Activated gamma-delta T cell treated with Interleukin-2 at 50 U/mL for 16 hours (primary cell): ENCODE data around the gene CNGA2.
"Not testable (repeated sequence)": the region's sequence is repeated elsewhere in the genome, so short reads cannot be mapped to it uniquely, and the experiment has no call there.

Source experiments
- DNase-seq: peaks from one replicate; pipeline ENCODE4 v3.0.0-alpha.2; 2020

Gene CNGA2

GRCh38 chrX:151734446-151734845 lies at the start of gene CNGA2:
Gene CNGA2, plus strand, starts transcription at chrX:151734746. Its CDS starts 3,738 bp downstream, at chrX:151738484.
- DNase-seq = no peak

- no peak for DNase-seq
Observed at GRCh38 chrX:151687635-151688034, 46.9 kb upstream of the CNGA2 start.

GRCh38 chrX:151688695-151689094 lies 45.9 kb upstream of the CNGA2 start:
- DNase-seq = no peak

GRCh38 chrX:151692825-151693224 lies 41.7 kb upstream of the CNGA2 start:
- DNase-seq = no peak

- no peak for DNase-seq
Observed at GRCh38 chrX:151694121-151694520, 40.4 kb upstream of the CNGA2 start.

GRCh38 chrX:151694661-151695582 lies 39.6 kb upstream of the CNGA2 start, which contains the start of gene PRRG3:
Gene PRRG3, plus strand, starts transcription at chrX:151695458. Its CDS starts 3,357 bp downstream, at chrX:151698815.
- no peak for DNase-seq

- no peak for DNase-seq
Observed at GRCh38 chrX:151695583-151696340, 38.8 kb upstream of the CNGA2 start.

GRCh38 chrX:151697082-151697481 lies 37.5 kb upstream of the CNGA2 start:
- not testable (repeated sequence) for DNase-seq

GRCh38 chrX:151697522-151697921 lies 37.0 kb upstream of the CNGA2 start:
- DNase-seq = no peak

GRCh38 chrX:151698485-151698884 lies 36.1 kb upstream of the CNGA2 start:
- no peak for DNase-seq

GRCh38 chrX:151699746-151700145 lies 34.8 kb upstream of the CNGA2 start:
- no peak for DNase-seq

GRCh38 chrX:151700581-151700980 lies 34.0 kb upstream of the CNGA2 start:
- no peak for DNase-seq

GRCh38 chrX:151701071-151701470 lies 33.5 kb upstream of the CNGA2 start:
- DNase-seq = no peak

GRCh38 chrX:151701531-151701930 lies 33.0 kb upstream of the CNGA2 start:
- no peak for DNase-seq

GRCh38 chrX:151702026-151702714 lies 32.4 kb upstream of the CNGA2 start:
- DNase-seq = no peak

- DNase-seq = no peak
Observed at GRCh38 chrX:151702741-151703340, 31.7 kb upstream of the CNGA2 start.

GRCh38 chrX:151703487-151703886 lies 31.1 kb upstream of the CNGA2 start:
- DNase-seq = no peak

GRCh38 chrX:151704041-151704663 lies 30.4 kb upstream of the CNGA2 start:
- DNase-seq = no peak

- no peak for DNase-seq
Observed at GRCh38 chrX:151708821-151709220, 25.7 kb upstream of the CNGA2 start.

GRCh38 chrX:151710457-151710856 lies 24.1 kb upstream of the CNGA2 start:
- no peak for DNase-seq

GRCh38 chrX:151711154-151711553 lies 23.4 kb upstream of the CNGA2 start:
- DNase-seq = no peak

- no peak for DNase-seq
Observed at GRCh38 chrX:151711787-151712186, 22.8 kb upstream of the CNGA2 start.
